ENCODE measurements around the gene CASKIN1.

- TF ChIP-seq, protein P1, sequence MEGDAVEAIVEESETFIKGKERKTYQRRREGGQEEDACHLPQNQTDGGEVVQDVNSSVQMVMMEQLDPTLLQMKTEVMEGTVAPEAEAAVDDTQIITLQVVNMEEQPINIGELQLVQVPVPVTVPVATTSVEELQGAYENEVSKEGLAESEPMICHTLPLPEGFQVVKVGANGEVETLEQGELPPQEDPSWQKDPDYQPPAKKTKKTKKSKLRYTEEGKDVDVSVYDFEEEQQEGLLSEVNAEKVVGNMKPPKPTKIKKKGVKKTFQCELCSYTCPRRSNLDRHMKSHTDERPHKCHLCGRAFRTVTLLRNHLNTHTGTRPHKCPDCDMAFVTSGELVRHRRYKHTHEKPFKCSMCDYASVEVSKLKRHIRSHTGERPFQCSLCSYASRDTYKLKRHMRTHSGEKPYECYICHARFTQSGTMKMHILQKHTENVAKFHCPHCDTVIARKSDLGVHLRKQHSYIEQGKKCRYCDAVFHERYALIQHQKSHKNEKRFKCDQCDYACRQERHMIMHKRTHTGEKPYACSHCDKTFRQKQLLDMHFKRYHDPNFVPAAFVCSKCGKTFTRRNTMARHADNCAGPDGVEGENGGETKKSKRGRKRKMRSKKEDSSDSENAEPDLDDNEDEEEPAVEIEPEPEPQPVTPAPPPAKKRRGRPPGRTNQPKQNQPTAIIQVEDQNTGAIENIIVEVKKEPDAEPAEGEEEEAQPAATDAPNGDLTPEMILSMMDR (IDR thresholded peaks at IDR 0.05) = no peak
- no peak for TF ChIP-seq POLR2A (IDR thresholded peaks at IDR 0.05)
These were observed 49.0 kb downstream of the CASKIN1 start for GRCh38 chr16:2147378-2147777.
